ENCODE measurements around the gene HMOX2.

The HMOX2 gene

DNA sequence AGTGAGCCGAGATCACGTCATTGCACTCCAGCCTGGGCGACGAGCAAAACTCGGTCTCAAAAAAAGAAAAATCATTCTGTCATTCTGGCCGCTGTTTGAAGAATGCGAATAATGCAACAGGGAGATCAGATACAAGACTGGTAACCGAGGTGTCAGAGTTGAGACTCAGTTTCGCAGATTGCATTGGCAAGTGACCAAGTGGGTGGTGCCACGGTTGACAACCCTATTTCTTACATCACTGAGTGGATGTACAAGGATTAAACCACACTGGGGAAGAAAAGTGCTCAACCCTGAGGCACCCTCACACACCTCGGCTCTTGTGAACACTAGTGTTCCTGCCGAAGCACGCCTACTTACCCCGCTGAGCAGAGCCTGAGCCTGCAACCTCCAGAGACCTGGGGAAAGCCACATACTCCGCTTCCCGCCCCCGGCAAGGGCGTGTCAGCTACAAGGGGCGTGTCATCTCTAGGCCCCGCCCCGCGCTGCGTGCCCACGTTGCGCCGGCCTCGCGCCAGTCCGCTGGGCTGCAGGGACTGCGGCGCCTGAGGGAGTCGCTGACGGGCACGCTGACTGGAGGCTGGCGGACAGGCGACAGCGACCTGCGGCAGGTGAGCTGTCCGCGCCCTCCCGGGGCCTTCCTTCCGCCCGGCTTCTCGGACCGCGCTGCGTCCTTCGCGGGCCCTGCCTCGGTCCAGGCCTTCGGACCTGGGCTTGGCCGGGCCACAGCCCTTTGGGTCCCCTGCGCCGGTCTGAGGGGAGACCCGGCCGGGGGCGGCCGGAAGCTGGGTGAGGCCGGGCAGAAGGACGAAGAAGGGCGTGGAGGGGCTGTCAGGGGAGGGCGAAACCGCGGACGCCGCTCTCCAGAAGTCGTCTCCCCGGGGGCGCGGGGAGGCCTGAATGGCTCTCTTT lies at the start of gene HMOX2:
TSS of gene HMOX2 (plus strand) at position 519 of the 909 bp plus-strand sequence. CDS start 29,127 bp downstream, outside the sequence.
- peak; percentile 85 for DNase-seq (ENCODE audit: low read depth)

GRCh38 chr16:4426722-4427372 lies 49.4 kb upstream of the HMOX2 start:
- DNase-seq (ENCODE audit: low read depth), result no peak

DNA sequence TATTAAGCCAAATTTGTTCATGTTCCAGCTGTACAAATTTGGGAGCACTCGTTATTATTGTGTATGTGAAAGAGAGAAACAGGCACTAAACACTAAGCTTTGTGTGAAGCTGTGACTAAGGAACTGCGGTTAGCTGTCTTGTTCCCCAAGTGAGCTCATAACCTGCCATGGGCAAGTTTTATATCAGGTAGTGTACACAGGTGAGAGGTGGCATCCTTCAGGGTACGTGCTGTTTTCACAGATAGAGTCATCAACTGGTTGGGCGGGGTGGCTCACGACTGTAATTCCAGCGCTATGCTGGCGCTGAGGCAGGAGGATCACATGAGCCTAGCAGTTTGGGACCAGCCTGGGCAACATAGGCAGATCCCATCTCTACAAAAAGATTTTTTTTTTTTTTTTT lies 47.7 kb upstream of the HMOX2 start:
- DNase-seq (ENCODE audit: low read depth), result no peak

DNA sequence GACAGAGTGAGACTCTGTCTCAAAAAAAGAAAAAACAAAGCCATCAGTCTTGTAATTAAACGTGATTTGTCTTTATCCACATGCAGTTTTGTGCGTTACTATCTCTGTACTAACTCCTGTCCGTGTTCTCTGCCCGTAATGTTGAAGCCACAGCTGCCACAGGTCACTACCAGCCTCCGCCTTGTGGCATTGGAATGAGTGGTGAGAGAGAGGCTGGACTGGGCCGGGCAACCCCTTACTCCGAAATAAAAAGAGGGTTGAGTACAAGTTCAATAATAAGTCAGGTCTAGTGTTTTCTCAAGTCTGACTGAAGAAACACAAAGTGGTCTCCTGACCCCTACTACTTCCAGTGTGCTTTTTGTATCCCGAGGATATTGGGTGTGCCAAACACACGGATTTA lies 45.2 kb upstream of the HMOX2 start:
- DNase-seq (ENCODE audit: low read depth), result no peak

GRCh38 chr16:4433228-4433627 lies 43.0 kb upstream of the HMOX2 start:
- no peak for DNase-seq (ENCODE audit: low read depth)

- no peak for DNase-seq (ENCODE audit: low read depth)
Observed at GRCh38 chr16:4433914-4434787, 42.0 kb upstream of the HMOX2 start.

- DNase-seq (ENCODE audit: low read depth), result no peak
Observed at GRCh38 chr16:4435337-4436067, 40.7 kb upstream of the HMOX2 start.

GRCh38 chr16:4437366-4437765 lies 38.8 kb upstream of the HMOX2 start:
- DNase-seq (ENCODE audit: low read depth), result no peak

GRCh38 chr16:4442371-4442770 lies 33.8 kb upstream of the HMOX2 start:
- DNase-seq (ENCODE audit: low read depth), result no peak

DNA sequence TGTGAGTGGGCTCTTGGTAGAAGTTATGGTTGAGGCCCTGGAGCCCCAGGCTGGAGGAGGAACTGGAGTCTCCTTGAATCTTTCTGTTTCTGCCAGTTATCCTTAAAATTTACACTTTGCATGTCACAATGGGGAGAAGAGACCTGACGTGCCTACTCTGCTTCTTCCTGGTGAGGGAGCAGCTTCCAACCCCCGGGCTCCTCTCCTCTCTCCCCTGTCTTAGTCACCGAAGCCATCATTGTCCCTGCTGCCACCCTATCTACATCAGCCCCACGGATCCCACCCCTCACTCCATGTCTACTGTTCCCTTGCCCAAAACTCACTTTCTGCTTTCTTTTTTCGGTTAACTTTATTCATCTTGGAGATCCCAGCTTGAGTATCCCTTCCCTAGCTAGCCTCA lies 32.9 kb upstream of the HMOX2 start:
- DNase-seq (ENCODE audit: low read depth), result no peak

DNA sequence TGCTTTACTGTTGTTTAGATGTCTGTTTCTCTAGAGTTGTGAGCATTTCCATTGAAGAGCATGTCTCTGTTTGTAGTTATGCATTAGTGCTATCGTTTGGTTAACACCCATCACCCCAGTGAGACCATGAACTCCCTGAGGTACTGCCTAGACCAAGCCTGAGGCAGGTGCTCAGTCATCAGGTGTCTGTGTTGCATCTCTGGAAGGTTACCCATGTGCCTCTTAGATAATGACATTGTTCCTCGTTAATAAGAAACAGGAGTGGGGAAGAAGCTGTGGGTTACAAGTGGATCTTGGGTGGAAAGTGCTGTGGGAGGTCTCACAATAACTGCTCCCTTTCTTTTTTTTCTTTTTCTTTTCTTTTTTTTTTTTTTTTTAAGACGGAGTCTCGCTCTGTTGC lies 32.2 kb upstream of the HMOX2 start:
- no peak for DNase-seq (ENCODE audit: low read depth)

GRCh38 chr16:4450430-4450829 lies 25.8 kb upstream of the HMOX2 start:
- no peak for DNase-seq (ENCODE audit: low read depth)

- peak; percentile 68 for DNase-seq (ENCODE audit: low read depth)
Observed at GRCh38 chr16:4450931-4451519, 25.2 kb upstream of the HMOX2 start.

GRCh38 chr16:4452674-4453073 lies 23.5 kb upstream of the HMOX2 start:
- no peak for DNase-seq (ENCODE audit: low read depth)

- no peak for DNase-seq (ENCODE audit: low read depth)
Observed at GRCh38 chr16:4454623-4455022, 21.6 kb upstream of the HMOX2 start.

- no peak for DNase-seq (ENCODE audit: low read depth)
Observed at GRCh38 chr16:4455081-4455480, 21.1 kb upstream of the HMOX2 start.

- no peak for DNase-seq (ENCODE audit: low read depth)
Observed at GRCh38 chr16:4455951-4456350, 20.2 kb upstream of the HMOX2 start.

DNA sequence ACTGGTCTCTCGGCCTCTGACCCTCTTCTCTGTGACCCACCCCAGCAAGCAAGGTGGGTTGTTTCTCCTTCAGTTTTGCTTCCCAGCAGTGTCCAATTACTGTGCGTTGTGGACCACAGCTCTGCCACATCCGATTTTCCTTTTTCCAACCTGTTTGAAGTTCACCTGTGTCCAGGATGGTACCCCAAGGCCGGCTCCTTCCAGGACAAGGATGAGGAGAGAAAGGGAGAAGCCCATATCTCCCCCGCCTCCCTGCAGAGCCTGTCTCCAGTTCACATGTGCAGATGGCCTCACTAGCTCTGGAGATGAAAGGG lies 15.3 kb upstream of the HMOX2 start:
- DNase-seq (ENCODE audit: low read depth), result no peak

DNA sequence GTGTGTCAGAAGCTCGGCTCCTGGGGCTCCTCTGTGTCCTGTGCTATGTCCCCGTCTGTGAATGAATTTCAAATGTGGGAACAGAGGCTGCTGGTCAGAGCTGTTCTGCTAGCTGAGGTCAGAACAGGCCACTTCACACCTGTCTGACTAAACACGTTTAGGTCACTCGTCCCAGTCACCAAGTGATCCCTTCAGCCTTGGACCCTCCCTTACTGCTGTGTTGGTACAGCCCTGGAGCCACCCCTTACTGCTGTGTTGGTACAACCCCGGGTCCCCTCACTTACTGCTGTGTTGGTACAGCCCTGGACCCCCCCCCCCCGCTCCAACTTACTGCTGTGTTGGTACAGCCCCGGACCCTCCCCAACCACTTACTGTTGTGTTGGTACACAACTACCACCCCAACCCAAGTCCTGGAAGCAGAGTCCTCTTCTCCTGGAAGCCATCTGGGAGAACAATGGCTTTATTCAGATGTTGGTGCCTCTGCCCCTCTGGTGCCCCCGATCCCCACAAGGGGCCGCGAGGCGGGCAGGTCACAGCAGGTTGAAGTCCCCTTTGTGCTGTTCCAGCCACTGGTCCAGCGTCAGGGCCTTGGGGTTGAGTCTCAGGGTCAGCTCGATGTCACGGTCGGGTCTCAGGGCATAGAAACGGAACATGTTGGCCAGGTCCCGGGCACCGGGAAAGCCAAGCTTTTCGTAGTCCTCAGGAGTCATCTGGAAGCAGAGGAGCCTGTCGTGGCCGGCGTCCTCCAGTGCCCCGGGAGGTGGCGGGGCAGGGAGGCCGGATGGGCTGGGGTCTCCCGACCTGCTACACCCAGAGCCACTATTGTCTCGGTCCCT lies 14.7 kb upstream of the HMOX2 start:
- no peak for DNase-seq (ENCODE audit: low read depth)

- DNase-seq (ENCODE audit: low read depth), result no peak
Observed at GRCh38 chr16:4463522-4464163, 12.6 kb upstream of the HMOX2 start.

Measured in fibroblast of the conjunctiva (primary cell).